ENCODE measurements around the gene KRT84. TPM values are rescaled to one million over a fixed set of nuclear protein-coding genes. Genes with fewer than 3 reads are reported as not detected.
A peak's percentile ranks its signal among the peaks of the same experiment; 100 is the strongest.

Gene KRT84
- total RNA-seq, 1 experiment from 2014 or later: not detected

- ATAC-seq: peak; percentile 57
- POLR2A ChIA-PET: interaction anchor here (0.8 to 2.4 kb wide), 6 partner anchors 49 to 182 kb away, joined by 3 to 15 read pairs (median 4); partner anchors contain the start of gene KRT80
- no peaks in the 10 kb centered on the region for H3K27me3 ChIP-seq (ENCODE audit: insufficient read depth, low read length)
- peak overlapping the region; percentile 32 for H3K4me2 ChIP-seq (ENCODE audit: low read length)
- H2AFZ ChIP-seq (ENCODE audit: low read depth, low read length, poor library complexity, severe bottlenecking): peak overlapping the region; percentile 90
- intact Hi-C loops (cut with micrococcal nuclease): loop anchor here (1.0 to 5.0 kb wide), 5 partner anchors 48 to 544 kb away; no protein-coding TSS in a partner anchor
- no peaks in the 10 kb centered on the region for H4K20me1 ChIP-seq (ENCODE audit: insufficient read depth)
- no TSS peak for BruUV-seq (replicated peaks)
- no peak overlapping the region for H3K9ac ChIP-seq (ENCODE audit: low read length)
- H3K9me3 ChIP-seq (ENCODE audit: control insufficient read depth in 1 of 2, insufficient read depth in 1 of 2, low read depth in 1 of 2, low read length in 2 of 2): no peaks in the 10 kb centered on the region
- DNase-seq (ENCODE audit: low read depth, low spot score): no peak
- no peak overlapping the region; a peak in 1 of 4 replicates for H3K4me3 ChIP-seq (replicated peaks in 1 of 2; ENCODE audit: low read depth in 1 of 2, low read length in 2 of 2)
- H3K36me3 ChIP-seq (ENCODE audit: control insufficient read depth in 1 of 2, insufficient read depth in 2 of 2, low read length in 2 of 2): no peaks in the 10 kb centered on the region
- H3K27ac ChIP-seq (ENCODE audit: low read depth, low read length): no peak overlapping the region
- H3K79me2 ChIP-seq (ENCODE audit: insufficient read depth, low read length): no peaks in the 10 kb centered on the region
- CTCF ChIA-PET: interaction anchor here (0.6 to 3.6 kb wide), 45 partner anchors 9 to 653 kb away, joined by 3 to 23 read pairs (median 6); partner anchors contain the start of gene KRT80
- no peak for TF ChIP-seq EZH2phosphoT487 (IDR thresholded peaks at IDR 0.05; ENCODE audit: borderline replicate concordance)
- TF ChIP-seq POLR2AphosphoS5 (IDR thresholded peaks at IDR 0.05; ENCODE audit: low read depth, low read length): no peak
- no peak for TF ChIP-seq CBX3 (IDR thresholded peaks at IDR 0.05; ENCODE audit: low read depth)
- TF ChIP-seq ATF3 (IDR thresholded peaks at IDR 0.05): no peak
- no peak for TF ChIP-seq ZNF274 (IDR thresholded peaks at IDR 0.05; ENCODE audit: low read depth, low read length)
- TF ChIP-seq ELF1 (IDR thresholded peaks at IDR 0.05; ENCODE audit: borderline replicate concordance, low read depth): no peak
- no peak for TF ChIP-seq YY1 (IDR thresholded peaks at IDR 0.05; ENCODE audit: extremely low read depth, insufficient replicate concordance, low read depth, low read length)
- no peak; a peak in 1 of 6 replicates for TF ChIP-seq CTCF (IDR thresholded peaks at IDR 0.05 in 2 of 3, conservative IDR thresholded peaks at IDR 0.05 in 1 of 3; ENCODE audit: borderline replicate concordance in 1 of 3, insufficient read depth in 1 of 3, low read depth in 2 of 3, low read length in 2 of 3)
- no peak for TF ChIP-seq TCF7L2 (IDR thresholded peaks at IDR 0.05; ENCODE audit: borderline replicate concordance, extremely low read depth, insufficient read depth, insufficient read length)
- no peak for TF ChIP-seq RAD21 (IDR thresholded peaks at IDR 0.05; ENCODE audit: low read depth)
- TF ChIP-seq ZFX (IDR thresholded peaks at IDR 0.05): no peak
- no peak for TF ChIP-seq SRF (IDR thresholded peaks at IDR 0.05; ENCODE audit: low read depth)
- RAD21 ChIA-PET (ENCODE audit: low non-redundant PET in 1 of 2, low total read pairs in 2 of 2, uncharacterized antibody in 2 of 2, unreplicated experiment in 2 of 2): interaction anchor here (0.6 to 2.1 kb wide), 13 partner anchors 19 to 185 kb away, joined by 3 to 9 read pairs (median 3); no protein-coding TSS in a partner anchor
- H3K4me1 ChIP-seq (ENCODE audit: control insufficient read depth in 1 of 2, insufficient read depth in 2 of 2, low read length in 2 of 2): peaks cover 0 to 15% of the 10 kb centered on the region in 2 experiments; a peak in 2 of 4 replicates
- H3K9me2 ChIP-seq (ENCODE audit: insufficient read depth): no peaks in the 10 kb centered on the region
Observed at GRCh38 chr12:52327830-52328500, 57.5 kb downstream of the KRT84 start.

Other genes with a start within 250 kb of the KRT84 start
- gene KRT80, start 193.6 kb downstream of the KRT84 start, total RNA-seq (2021; ENCODE audit: unreplicated experiment): 8.8 TPM
- gene KRT7, start 152.4 kb downstream of the KRT84 start, total RNA-seq (2021; ENCODE audit: unreplicated experiment): 72.6 TPM
- gene KRT86, start 111.0 kb downstream of the KRT84 start, total RNA-seq (2021; ENCODE audit: unreplicated experiment): 1.5 TPM
- 0.84 TPM for gene KRT81, start 94.1 kb downstream of the KRT84 start, total RNA-seq (2021; ENCODE audit: unreplicated experiment)
- not detected for gene KRT83, start 64.3 kb downstream of the KRT84 start, total RNA-seq (2021; ENCODE audit: unreplicated experiment)
- gene KRT85, start 18.2 kb downstream of the KRT84 start, total RNA-seq (2021; ENCODE audit: unreplicated experiment): not detected
- not detected for gene KRT82, start 20.7 kb upstream of the KRT84 start, total RNA-seq (2021; ENCODE audit: unreplicated experiment)
- not detected for gene KRT75, start 48.7 kb upstream of the KRT84 start, total RNA-seq (2021; ENCODE audit: unreplicated experiment)
- not detected for gene KRT6B, start 66.5 kb upstream of the KRT84 start, total RNA-seq (2021; ENCODE audit: unreplicated experiment)
- not detected for gene KRT6C, start 88.2 kb upstream of the KRT84 start, total RNA-seq (2021; ENCODE audit: unreplicated experiment)
- 0.66 TPM for gene KRT6A, start 107.6 kb upstream of the KRT84 start, total RNA-seq (2021; ENCODE audit: unreplicated experiment)
- 0.44 TPM for gene KRT5, start 134.7 kb upstream of the KRT84 start, total RNA-seq (2021; ENCODE audit: unreplicated experiment)
- gene KRT71, start 167.5 kb upstream of the KRT84 start, total RNA-seq (2021; ENCODE audit: unreplicated experiment): not detected
- gene KRT74, start 188.2 kb upstream of the KRT84 start, total RNA-seq (2021; ENCODE audit: unreplicated experiment): not detected
- gene KRT72, start 215.8 kb upstream of the KRT84 start, total RNA-seq (2021; ENCODE audit: unreplicated experiment): 0.17 TPM
- not detected for gene KRT73, start 232.9 kb upstream of the KRT84 start, total RNA-seq (2021; ENCODE audit: unreplicated experiment)

Data from HCT116 (cell line).